H1 (cell line): ENCODE measurements around the gene PXDC1. TPM values are rescaled to one million over a fixed set of nuclear protein-coding genes. Genes with fewer than 3 reads are reported as not detected.
"Not testable (repeated sequence)": the region's sequence is repeated elsewhere in the genome, so short reads cannot be mapped to it uniquely, and the experiment has no call there.

Experiments used
- CTCF ChIA-PET: fragments of 300-600 bp; sonication (Branson Sonifier 250); formaldehyde crosslinking; loops from one replicate; lab custom pipeline; 2021; ENCODE audit not compliant: partially characterized antibody; lab: Charles Lee
- POLR2A ChIA-PET: fragments of 300-600 bp; sonication (Branson Sonifier 250); formaldehyde crosslinking; loops from one replicate; lab custom pipeline; 2021; ENCODE audit warnings: inconsistent platforms; ENCODE audit not compliant: partially characterized antibody; lab: Charles Lee
- DNase-seq, 2 experiments: peaks; one replicate each; pipeline versions ENCODE4 v3.0.0 to v3.0.0-alpha.2; 2010 to 2022; ENCODE audit warnings: low spot score in 2 of 2, low read depth in 1 of 2, mixed read lengths in 1 of 2
- FAIRE-seq: peaks from 2 replicates; lab custom pipeline; 2011; peaks lifted over from hg19 to GRCh38; lab: Jason Lieb, UNC
- H2AFZ ChIP-seq: 2 replicates; pipeline ENCODE4 v1.8.1; 2012; ENCODE audit warnings: low read length, inconsistent platforms
- H2AK5ac ChIP-seq: 2 replicates; pipeline ENCODE4 v1.6.1; 2013; ENCODE audit warnings: low read depth, low read length
- H2BK120ac ChIP-seq: replicated peaks from 2 replicates; pipeline ENCODE3; 2013; ENCODE audit warnings: low read depth, low read length, inconsistent platforms
- H2BK12ac ChIP-seq: 2 replicates; pipeline ENCODE4 v1.6.1; 2013; ENCODE audit warnings: low read depth, low read length
- H2BK15ac ChIP-seq: 2 replicates; pipeline ENCODE4 v1.6.1; 2013; ENCODE audit warnings: low read length
- H2BK20ac ChIP-seq: 2 replicates; pipeline ENCODE4 v1.6.1; 2013; ENCODE audit warnings: low read length
- H2BK5ac ChIP-seq: 2 replicates; pipeline ENCODE4 v1.6.1; 2013; ENCODE audit warnings: low read depth, low read length
- H3K14ac ChIP-seq: 2 replicates; pipeline ENCODE4 v1.6.1; 2013; ENCODE audit warnings: inconsistent platforms; ENCODE audit not compliant: insufficient read length
- H3K18ac ChIP-seq: 2 replicates; pipeline ENCODE4 v1.6.1; 2013; ENCODE audit warnings: low read length; ENCODE audit errors: extremely low read depth
- H3K23ac ChIP-seq: 2 replicates; pipeline ENCODE4 v1.6.1; 2013; ENCODE audit warnings: inconsistent platforms; ENCODE audit not compliant: insufficient read length
- H3K23me2 ChIP-seq: 2 replicates; pipeline ENCODE4 v1.6.1; 2013; ENCODE audit warnings: low read depth, low read length
- H3K27ac ChIP-seq: 2 replicates; pipeline ENCODE4 v1.6.1; 2011; ENCODE audit warnings: low read depth, low read length, inconsistent platforms
- H3K27me3 ChIP-seq, 4 experiments: replicated peaks in 1 of 4; 1 replicate in 1 of 4; 2 replicates in 3 of 4; pipeline versions ENCODE4 v1.6.1 to v1.8.1; 2011 to 2013; ENCODE audit warnings: low read length in 3 of 4, mild to moderate bottlenecking in 3 of 4, inconsistent platforms in 2 of 4, mixed read lengths in 2 of 4, moderate library complexity in 1 of 4; ENCODE audit not compliant: control insufficient read depth in 3 of 4, insufficient read depth in 3 of 4; ENCODE audit errors: extremely low read depth in 1 of 4
- H3K36me3 ChIP-seq, 4 experiments: 2 replicates each; pipeline versions ENCODE4 v1.6.1 to v1.8.1; 2011 to 2013; ENCODE audit warnings: mild to moderate bottlenecking in 4 of 4, low read length in 3 of 4, moderate library complexity in 2 of 4, control low read depth in 1 of 4, inconsistent platforms in 1 of 4; ENCODE audit not compliant: insufficient read depth in 4 of 4, control insufficient read depth in 2 of 4
- H3K4ac ChIP-seq: replicated peaks from 2 replicates; pipeline ENCODE3; 2013; ENCODE audit warnings: low read length, low read depth, mixed read lengths, inconsistent platforms; ENCODE audit not compliant: insufficient read length
- H3K4me1 ChIP-seq, 4 experiments: replicated peaks in 1 of 4; 1 replicate in 1 of 4; 2 replicates in 3 of 4; pipeline versions ENCODE4 v1.6.1 to v1.8.1; 2011 to 2013; ENCODE audit warnings: low read length in 3 of 4, inconsistent platforms in 2 of 4, mixed read lengths in 1 of 4; ENCODE audit not compliant: insufficient read depth in 4 of 4, control insufficient read depth in 3 of 4
- H3K4me2 ChIP-seq, 2 experiments: 2 replicates each; pipeline versions ENCODE4 v1.6.1 to v1.8.1; 2011 to 2013; ENCODE audit warnings: low read depth in 2 of 2, low read length in 2 of 2, control low read depth in 1 of 2, inconsistent platforms in 1 of 2, mild to moderate bottlenecking in 1 of 2; ENCODE audit not compliant: insufficient read depth in 1 of 2
- H3K4me3 ChIP-seq, 4 experiments: fragments of 200-600, 300-600 bp in 1 of 4; sonication (generic), shearing (Covaris generic), sonication (Bioruptor Twin) in 1 of 4; 2 replicates each; pipeline versions ENCODE4 v1.5.1 to v1.8.1; 2011 to 2016; ENCODE audit warnings: low read length in 4 of 4, low read depth in 3 of 4, control low read depth in 2 of 4, inconsistent platforms in 2 of 4, mild to moderate bottlenecking in 2 of 4, mixed read lengths in 1 of 4, moderate library complexity in 1 of 4; ENCODE audit not compliant: insufficient read depth in 2 of 4; ENCODE audit errors: extremely low read depth in 1 of 4
- H3K56ac ChIP-seq: replicated peaks from 2 replicates; pipeline ENCODE3; 2013; ENCODE audit warnings: low read depth, mild to moderate bottlenecking, mixed read lengths, low read length, inconsistent platforms; ENCODE audit not compliant: insufficient read length
- H3K79me1 ChIP-seq: 2 replicates; pipeline ENCODE4 v1.6.1; 2013; ENCODE audit warnings: low read depth, low read length, control low read depth
- H3K79me2 ChIP-seq, 2 experiments: 2 replicates each; pipeline versions ENCODE4 v1.6.1 to v1.8.1; 2012 to 2013; ENCODE audit warnings: low read length in 2 of 2, mild to moderate bottlenecking in 2 of 2, inconsistent platforms in 1 of 2; ENCODE audit not compliant: insufficient read depth in 2 of 2, control insufficient read depth in 1 of 2
- H3K9ac ChIP-seq, 4 experiments: replicated peaks in 1 of 4; 1 replicate in 1 of 4; 2 replicates in 3 of 4; pipeline versions ENCODE4 v1.6.1 to v1.8.1; 2011 to 2013; ENCODE audit warnings: low read depth in 3 of 4, low read length in 3 of 4, control low read depth in 2 of 4, mild to moderate bottlenecking in 2 of 4, moderate library complexity in 2 of 4, inconsistent platforms in 1 of 4; ENCODE audit errors: extremely low read depth in 1 of 4
- H3K9me3 ChIP-seq, 2 experiments: 2 replicates each; pipeline versions ENCODE4 v1.6.1 to v1.8.1; 2012 to 2013; ENCODE audit warnings: mild to moderate bottlenecking in 2 of 2, moderate library complexity in 2 of 2, control low read depth in 1 of 2, inconsistent platforms in 1 of 2, low read depth in 1 of 2, low read length in 1 of 2, mixed read lengths in 1 of 2; ENCODE audit not compliant: insufficient read depth in 2 of 2
- H4K20me1 ChIP-seq, 2 experiments: replicated peaks in 1 of 2; 2 replicates each; pipeline versions ENCODE3 to v1.8.1; 2011 to 2013; ENCODE audit warnings: inconsistent platforms in 2 of 2, low read length in 2 of 2, mild to moderate bottlenecking in 1 of 2; ENCODE audit not compliant: insufficient read depth in 2 of 2, control insufficient read depth in 1 of 2
- H4K5ac ChIP-seq: 2 replicates; pipeline ENCODE4 v1.6.1; 2013; ENCODE audit warnings: low read length, low read depth, mixed read lengths, inconsistent platforms; ENCODE audit not compliant: insufficient read length
- H4K8ac ChIP-seq: 2 replicates; pipeline ENCODE4 v1.8.0; 2013; ENCODE audit warnings: mild to moderate bottlenecking, moderate library complexity, low read length, inconsistent platforms; ENCODE audit not compliant: insufficient read depth; ENCODE audit errors: extremely low read depth
- H4K91ac ChIP-seq: replicated peaks from 2 replicates; pipeline ENCODE3; 2013; ENCODE audit warnings: low read length, mixed read lengths, inconsistent platforms; ENCODE audit not compliant: insufficient read length
- WGBS, 2 experiments: shearing (Covaris generic) in 1 of 2; methylation state at CpG; one replicate each; pipeline versions ENCODE4 v1.1.6 to v1.1.7; 2013 to 2015; ENCODE audit warnings: low lambda C conversion rate in 2 of 2, mixed read lengths in 2 of 2, inconsistent platforms in 1 of 2, low coverage in 1 of 2, missing lambda C conversion rate in 1 of 2; ENCODE audit not compliant: insufficient replicate concordance in 2 of 2, insufficient coverage in 1 of 2, insufficient read length in 1 of 2; ENCODE audit errors: extremely low coverage in 1 of 2, missing lambda C conversion rate in 1 of 2; 5-methylcytosine and 5-hydroxymethylcytosine counted together
- polyA plus RNA-seq, 7 experiments: library from polyadenylated mRNA; depleted of rRNA in 3 of 7; stranded (reverse) in 5 of 7; unstranded in 2 of 7; fragments of >200 nt in 5 of 7; fragments of 200-250 nt in 2 of 7; gene quantifications; 1 replicate in 5 of 7; 2 replicates in 1 of 7; 4 replicates in 1 of 7; pipeline versions ENCODE4 v1.2.1 to v1.2.3, GENCODE V29; 2011 to 2013; ENCODE audit warnings: missing spikeins in 2 of 7, mixed read lengths in 2 of 7
- total RNA-seq: library from RNA; stranded (reverse); fragmentation: NEBNext Ultra II Directional; extraction: Animal tissue kit (Norgen Biotek cat#: 25700); gene quantifications from 2 replicates; pipeline ENCODE4 v1.2.1, GENCODE V29; 2021

Gene PXDC1
- total and polyA plus RNA-seq, 2 of the 8 experiments (the other 6 are each of a cell fraction or from before 2014, with no cell fraction given), result 1.7 to 2.0 TPM

- H4K5ac ChIP-seq, H3K36me3 ChIP-seq, H4K20me1 ChIP-seq, H3K18ac ChIP-seq, H3K14ac ChIP-seq, H2BK20ac ChIP-seq, H3K56ac ChIP-seq, H3K79me1 ChIP-seq, H3K9ac ChIP-seq, H3K27me3 ChIP-seq, DNase-seq, H3K4ac ChIP-seq, H3K27ac ChIP-seq, H3K4me2 ChIP-seq, H2BK120ac ChIP-seq, H2BK12ac ChIP-seq, H2AFZ ChIP-seq, H3K79me2 ChIP-seq, H3K9me3 ChIP-seq, H2AK5ac ChIP-seq, FAIRE-seq, H2BK15ac ChIP-seq, H4K91ac ChIP-seq, H3K23me2 ChIP-seq, H2BK5ac ChIP-seq, H3K4me3 ChIP-seq, H4K8ac ChIP-seq, H3K23ac ChIP-seq: not testable (repeated sequence)
- 98% methylated on average over 34 of the region's 57 CpGs; no CpG with 5 or more reads in 1 of the 2 experiments for WGBS, 2 experiments
- CTCF ChIA-PET, result interaction anchor here (0.8 to 4.1 kb wide), 7 partner anchors 11 to 220 kb away, joined by 3 to 17 read pairs (median 4); partner anchors contain the start of gene FAM50B
- peaks cover 3 to 16% (median 7%) of the 10 kb centered on the region in 4 experiments for H3K4me1 ChIP-seq
- POLR2A ChIA-PET, result interaction anchor here (1.4 kb wide), 1 partner anchor 13 kb away, joined by 5 read pairs; no protein-coding TSS in a partner anchor
Measured at GRCh38 chr6:3757998-3758841, 6.7 kb upstream of the PXDC1 start.
